Astrocyte (in vitro differentiated cells and primary cell): ENCODE results near the gene FAM210A. TPM values are rescaled to one million over a fixed set of nuclear protein-coding genes. Genes with fewer than 3 reads are reported as not detected.

Source experiments
- DNase-seq: peaks from one replicate; pipeline ENCODE4 v3.0.0-alpha.2; 2010; ENCODE audit warnings: low read depth
- FAIRE-seq: peaks from 2 replicates; lab custom pipeline; 2011; peaks lifted over from hg19 to GRCh38; lab: Jason Lieb, UNC
- H2AFZ ChIP-seq: 2 replicates; pipeline ENCODE4 v1.6.0; 2012; ENCODE audit warnings: low read depth, low read length, inconsistent platforms
- H3K27ac ChIP-seq: 2 replicates; pipeline ENCODE4 v1.5.1; 2011; ENCODE audit warnings: low read depth, low read length, inconsistent platforms
- H3K27me3 ChIP-seq: 2 replicates; pipeline ENCODE4 v1.6.0; 2011; ENCODE audit warnings: low read length, inconsistent platforms; ENCODE audit not compliant: insufficient read depth
- H3K36me3 ChIP-seq: 2 replicates; pipeline ENCODE4 v1.5.1; 2011; ENCODE audit warnings: low read length, inconsistent platforms; ENCODE audit not compliant: insufficient read depth
- H3K4me1 ChIP-seq: 2 replicates; pipeline ENCODE4 v1.5.1; 2011; ENCODE audit warnings: low read length, inconsistent platforms; ENCODE audit not compliant: insufficient read depth
- H3K4me2 ChIP-seq: 2 replicates; pipeline ENCODE4 v1.6.0; 2012; ENCODE audit warnings: low read length, inconsistent platforms
- H3K4me3 ChIP-seq: 2 replicates; pipeline ENCODE4 v1.5.1; 2011; ENCODE audit warnings: low read depth, mild to moderate bottlenecking, low read length, inconsistent platforms; ENCODE audit not compliant: insufficient read depth
- H3K79me2 ChIP-seq: 2 replicates; pipeline ENCODE4 v1.6.0; 2012; ENCODE audit warnings: mild to moderate bottlenecking, low read length, inconsistent platforms; ENCODE audit not compliant: insufficient read depth
- H3K9ac ChIP-seq: 2 replicates; pipeline ENCODE4 v1.6.0; 2012; ENCODE audit warnings: mild to moderate bottlenecking, low read length, inconsistent platforms
- H3K9me3 ChIP-seq: 2 replicates; pipeline ENCODE4 v1.5.1; 2012; ENCODE audit warnings: low read depth, mild to moderate bottlenecking, low read length, inconsistent platforms; ENCODE audit not compliant: insufficient read depth
- H4K20me1 ChIP-seq: 2 replicates; pipeline ENCODE4 v1.6.0; 2012; ENCODE audit warnings: low read length, inconsistent platforms; ENCODE audit not compliant: insufficient read depth
- H3K27ac Mint-ChIP-seq: one replicate; pipeline ENCODE4 v1.8.0; 2021; ENCODE audit warnings: mild to moderate bottlenecking, mixed read lengths; ENCODE audit not compliant: unreplicated experiment
- H3K27me3 Mint-ChIP-seq: one replicate; pipeline ENCODE4 v1.8.0; 2021; ENCODE audit warnings: low read depth, mixed read lengths; ENCODE audit not compliant: unreplicated experiment
- H3K36me3 Mint-ChIP-seq: one replicate; pipeline ENCODE4 v1.8.0; 2021; ENCODE audit warnings: low read depth, mixed read lengths; ENCODE audit not compliant: unreplicated experiment
- H3K4me1 Mint-ChIP-seq: one replicate; pipeline ENCODE4 v1.8.0; 2021; ENCODE audit warnings: low read depth, mixed read lengths; ENCODE audit not compliant: unreplicated experiment
- H3K4me3 Mint-ChIP-seq: one replicate; pipeline ENCODE4 v1.8.0; 2021; ENCODE audit warnings: mild to moderate bottlenecking, moderate library complexity, mixed read lengths; ENCODE audit not compliant: unreplicated experiment
- H3K9me3 Mint-ChIP-seq: one replicate; pipeline ENCODE4 v1.8.0; 2021; ENCODE audit warnings: mild to moderate bottlenecking, mixed read lengths; ENCODE audit not compliant: unreplicated experiment
- EZH2 ChIP-seq: IDR thresholded peaks from 2 replicates; pipeline ENCODE4 v1.6.1; 2012; ENCODE audit warnings: mild to moderate bottlenecking, low read length, inconsistent platforms; ENCODE audit not compliant: insufficient read depth
- total RNA-seq: library from RNA; stranded (reverse); gene quantifications from 2 replicates; pipeline ENCODE4 v1.2.1, GENCODE V29; 2021
- TF ChIP-seq, protein P1 (sequence below): IDR thresholded peaks from 2 replicates; pipeline ENCODE4 v1.5.1; 2011; ENCODE audit warnings: low read depth, mild to moderate bottlenecking, inconsistent platforms, low read length, moderate library complexity; ENCODE audit not compliant: insufficient read depth

Gene FAM210A
- total RNA-seq, 1 donor from 2014 or later: 21.9 TPM

DNA sequence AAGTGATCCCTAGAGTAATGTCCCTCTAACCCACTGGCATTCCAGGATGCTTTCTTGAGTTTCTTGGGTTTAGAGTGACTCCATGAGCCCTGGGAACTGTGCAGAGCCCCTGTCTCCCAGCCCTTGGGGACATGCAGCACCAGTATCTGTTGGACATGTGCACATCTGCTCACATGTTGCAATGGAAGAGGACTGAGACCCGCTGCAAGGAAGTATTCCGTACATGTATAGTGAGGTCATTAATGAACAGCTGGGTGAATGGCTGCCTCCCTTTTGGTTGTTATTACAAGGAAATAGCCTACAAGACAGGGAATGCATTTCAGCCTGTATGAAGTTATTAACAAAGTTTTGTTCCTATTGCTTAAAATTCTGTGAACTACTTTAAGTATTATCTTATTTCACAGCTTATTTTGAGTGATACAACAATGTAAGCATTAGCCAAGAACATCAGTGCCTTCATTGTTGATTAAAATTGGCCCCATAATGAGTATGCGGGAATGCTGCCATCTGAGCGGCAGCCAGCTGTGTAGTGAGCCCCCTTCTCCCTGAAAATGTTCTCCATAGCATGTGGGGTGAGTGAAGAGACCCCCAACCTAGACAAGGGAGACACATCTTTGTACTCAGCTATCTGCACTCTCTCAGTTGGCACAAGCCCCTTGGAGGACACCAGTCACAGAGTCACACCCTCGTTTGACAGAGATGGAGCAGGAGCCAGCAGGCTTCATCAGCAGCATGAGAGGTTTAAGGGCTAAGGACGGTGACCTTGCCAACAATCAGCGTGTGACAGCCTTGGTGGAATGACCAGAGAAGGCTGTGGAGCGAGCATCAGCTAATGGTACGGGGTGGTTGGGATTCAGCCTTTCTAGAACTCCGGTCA lies 87.4 kb downstream of the FAM210A start:
- Mint-ChIP-seq H3K9me3 (peaks cover 7% of the 10 kb centered on the region), H3K36me3 (no peaks in the 10 kb centered on the region), H3K27ac (no peak overlapping the region), H3K4me1 (no peaks in the 10 kb centered on the region), H3K27me3 (peaks cover 10% of the 10 kb centered on the region), H3K4me3 (no peak overlapping the region)
- Histone ChIP-seq H3K4me2 (no peak overlapping the region), H3K27me3 (peaks cover 11% of the 10 kb centered on the region), H3K9me3 (no peaks in the 10 kb centered on the region), H3K9ac (no peak overlapping the region), H3K4me3 (no peak overlapping the region), H3K36me3 (no peaks in the 10 kb centered on the region), H3K4me1 (no peaks in the 10 kb centered on the region), H3K27ac (no peak overlapping the region), H2AFZ (no peak overlapping the region), H3K79me2 (no peaks in the 10 kb centered on the region), H4K20me1 (no peaks in the 10 kb centered on the region)
- DNase-seq: no peak
- no peak for FAIRE-seq
- TF ChIP-seq, protein P1, sequence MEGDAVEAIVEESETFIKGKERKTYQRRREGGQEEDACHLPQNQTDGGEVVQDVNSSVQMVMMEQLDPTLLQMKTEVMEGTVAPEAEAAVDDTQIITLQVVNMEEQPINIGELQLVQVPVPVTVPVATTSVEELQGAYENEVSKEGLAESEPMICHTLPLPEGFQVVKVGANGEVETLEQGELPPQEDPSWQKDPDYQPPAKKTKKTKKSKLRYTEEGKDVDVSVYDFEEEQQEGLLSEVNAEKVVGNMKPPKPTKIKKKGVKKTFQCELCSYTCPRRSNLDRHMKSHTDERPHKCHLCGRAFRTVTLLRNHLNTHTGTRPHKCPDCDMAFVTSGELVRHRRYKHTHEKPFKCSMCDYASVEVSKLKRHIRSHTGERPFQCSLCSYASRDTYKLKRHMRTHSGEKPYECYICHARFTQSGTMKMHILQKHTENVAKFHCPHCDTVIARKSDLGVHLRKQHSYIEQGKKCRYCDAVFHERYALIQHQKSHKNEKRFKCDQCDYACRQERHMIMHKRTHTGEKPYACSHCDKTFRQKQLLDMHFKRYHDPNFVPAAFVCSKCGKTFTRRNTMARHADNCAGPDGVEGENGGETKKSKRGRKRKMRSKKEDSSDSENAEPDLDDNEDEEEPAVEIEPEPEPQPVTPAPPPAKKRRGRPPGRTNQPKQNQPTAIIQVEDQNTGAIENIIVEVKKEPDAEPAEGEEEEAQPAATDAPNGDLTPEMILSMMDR: no peak
- TF ChIP-seq EZH2: no peak

DNA sequence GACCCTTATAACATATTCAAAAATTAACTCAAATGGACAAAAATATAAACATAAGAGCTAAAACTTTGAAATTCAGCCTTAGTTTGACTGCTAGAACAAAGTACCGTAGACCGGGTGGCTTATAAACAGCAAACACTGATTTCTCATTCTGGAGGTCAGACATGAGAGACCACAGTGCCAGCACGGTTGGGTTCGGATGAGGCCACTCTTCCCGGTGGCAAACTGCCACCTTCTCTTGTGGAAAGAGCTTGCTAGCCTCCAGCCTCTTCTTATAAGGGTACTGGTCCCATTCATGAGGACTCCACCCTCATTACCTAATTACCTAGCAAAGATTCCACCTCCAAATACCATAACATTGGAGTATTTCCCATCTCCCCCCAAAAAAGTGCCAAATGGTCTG lies 91.3 kb downstream of the FAM210A start:
- Histone ChIP-seq H3K4me1 (no peaks in the 10 kb centered on the region), H3K4me3 (no peak overlapping the region), H3K9me3 (peaks cover 9% of the 10 kb centered on the region), H3K27ac (no peak overlapping the region), H2AFZ (no peak overlapping the region), H3K79me2 (no peaks in the 10 kb centered on the region), H3K9ac (no peak overlapping the region), H3K4me2 (no peak overlapping the region), H4K20me1 (no peaks in the 10 kb centered on the region), H3K27me3 (peaks cover 5% of the 10 kb centered on the region), H3K36me3 (no peaks in the 10 kb centered on the region)
- no peak for FAIRE-seq
- Mint-ChIP-seq H3K4me1 (peaks cover 4% of the 10 kb centered on the region), H3K27me3 (peaks cover 1% of the 10 kb centered on the region), H3K4me3 (no peak overlapping the region), H3K9me3 (no peaks in the 10 kb centered on the region), H3K27ac (no peak overlapping the region), H3K36me3 (peaks cover 3% of the 10 kb centered on the region)
- TF ChIP-seq EZH2: no peak
- DNase-seq: no peak

DNA sequence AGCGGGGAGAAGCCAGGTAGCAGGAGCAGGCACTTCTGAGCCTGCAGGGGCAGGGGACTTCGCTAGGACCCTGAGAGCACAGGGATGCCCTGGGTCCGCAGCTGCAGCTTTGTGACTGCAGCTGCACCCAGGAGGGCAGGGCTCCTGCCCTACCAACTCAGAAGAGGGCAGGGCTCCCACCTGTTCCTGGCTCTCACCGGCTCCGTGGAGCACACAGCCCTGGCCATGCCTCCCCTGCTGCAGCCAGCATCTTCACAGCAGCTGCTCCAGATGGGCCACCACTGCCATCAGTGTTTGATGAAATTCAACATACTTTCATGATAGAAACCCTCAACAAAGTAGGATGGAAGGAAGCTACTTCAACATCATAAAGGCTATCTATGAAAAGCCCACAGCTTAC lies 92.7 kb downstream of the FAM210A start:
- FAIRE-seq: no peak
- H3K4me2 ChIP-seq: no peak overlapping the region
- peaks cover 3% of the 10 kb centered on the region for H3K27me3 Mint-ChIP-seq
- H3K36me3 ChIP-seq: no peaks in the 10 kb centered on the region
- no peaks in the 10 kb centered on the region for H3K4me1 ChIP-seq
- no peak overlapping the region for H3K9ac ChIP-seq
- no peak for DNase-seq
- H3K9me3 Mint-ChIP-seq: no peaks in the 10 kb centered on the region
- no peak overlapping the region for H3K4me3 ChIP-seq
- H3K27ac ChIP-seq: no peak overlapping the region
- peaks cover under 1% of the 10 kb centered on the region for H3K27me3 ChIP-seq
- H3K27ac Mint-ChIP-seq: no peak overlapping the region
- TF ChIP-seq EZH2: no peak
- TF ChIP-seq, protein P1: no peak
- peaks cover 14% of the 10 kb centered on the region for H3K4me1 Mint-ChIP-seq
- H3K36me3 Mint-ChIP-seq: peaks cover 3% of the 10 kb centered on the region
- no peak overlapping the region for H2AFZ ChIP-seq
- H4K20me1 ChIP-seq: no peaks in the 10 kb centered on the region
- no peaks in the 10 kb centered on the region for H3K79me2 ChIP-seq
- H3K9me3 ChIP-seq: peaks cover 9% of the 10 kb centered on the region
- H3K4me3 Mint-ChIP-seq: no peak overlapping the region
